HepG2 (cell line): ENCODE data around the gene IQCE. TPM values are rescaled to one million over a fixed set of nuclear protein-coding genes. Genes with fewer than 3 reads are reported as not detected.
A peak's percentile ranks its signal among the peaks of the same experiment; 100 is the strongest.

Experiments used
- ERF ChIP-seq: IDR thresholded peaks from 2 replicates; pipeline ENCODE4 v1.6.1; 2018; ENCODE audit warnings: missing biosample characterization, missing genetic modification reagents
- ISX ChIP-seq: sonication (generic); formaldehyde crosslinking; conservative IDR thresholded peaks from 2 replicates; pipeline ENCODE4 v1.5.0; 2020; ENCODE audit warnings: missing genetic modification reagents
- JUND ChIP-seq: sonication (generic); formaldehyde crosslinking; IDR thresholded peaks from 2 replicates; pipeline ENCODE4 v1.8.0; 2022; ENCODE audit warnings: mild to moderate bottlenecking, missing genetic modification reagents
- KMT2B ChIP-seq: IDR thresholded peaks from 2 replicates; pipeline ENCODE4 v1.6.1; 2016; ENCODE audit warnings: missing genetic modification reagents, missing compliant biosample characterization
- SRY ChIP-seq: sonication (generic); formaldehyde crosslinking; IDR thresholded peaks from 2 replicates; pipeline ENCODE4 v1.8.0; 2022; ENCODE audit warnings: mild to moderate bottlenecking, missing genetic modification reagents
- TBP ChIP-seq: sonication (generic); formaldehyde crosslinking; IDR thresholded peaks from 2 replicates; pipeline ENCODE4 v1.5.0; 2020; ENCODE audit warnings: missing genetic modification reagents
- ZBTB7A ChIP-seq: sonication (generic); formaldehyde crosslinking; IDR thresholded peaks from 2 replicates; pipeline ENCODE4 v1.8.0; 2022; ENCODE audit warnings: mild to moderate bottlenecking, missing genetic modification reagents
- ZBTB8A ChIP-seq: sonication (generic); formaldehyde crosslinking; IDR thresholded peaks from 2 replicates; pipeline ENCODE4 v1.4.0; 2020; ENCODE audit warnings: mild to moderate bottlenecking, low read depth, missing genetic modification reagents, borderline replicate concordance
- ZNF17 ChIP-seq: sonication (generic); formaldehyde crosslinking; IDR thresholded peaks from 2 replicates; pipeline ENCODE4 v1.5.0; 2020; ENCODE audit warnings: mild to moderate bottlenecking, missing genetic modification reagents
- ZNF256 ChIP-seq: sonication (generic); formaldehyde crosslinking; conservative IDR thresholded peaks from 2 replicates; pipeline ENCODE4 v1.4.0; 2020; ENCODE audit warnings: missing genetic modification reagents
- ZNF510 ChIP-seq: sonication (generic); formaldehyde crosslinking; IDR thresholded peaks from 2 replicates; pipeline ENCODE4 v1.4.0; 2020; ENCODE audit warnings: low read depth, mild to moderate bottlenecking, missing genetic modification reagents
- ZNF773 ChIP-seq: sonication (generic); formaldehyde crosslinking; IDR thresholded peaks from 2 replicates; pipeline ENCODE4 v1.4.0; 2020; ENCODE audit warnings: missing genetic modification reagents, borderline replicate concordance
- ZNF788 ChIP-seq: sonication (generic); formaldehyde crosslinking; IDR thresholded peaks from 2 replicates; pipeline ENCODE4 v1.5.0; 2020; ENCODE audit warnings: mild to moderate bottlenecking, missing genetic modification reagents, borderline replicate concordance
- ZSCAN20 ChIP-seq: sonication (generic); formaldehyde crosslinking; IDR thresholded peaks from 2 replicates; pipeline ENCODE4 v1.4.0; 2020; ENCODE audit warnings: missing genetic modification reagents, mild to moderate bottlenecking, borderline replicate concordance
- polyA plus RNA-seq, 8 experiments: library from polyadenylated mRNA; depleted of rRNA in 3 of 8; stranded (reverse) in 7 of 8; unstranded in 1 of 8; fragments of >200 nt; fragmentation: Illumina TruSeq in 4 of 8; extraction: Trizol in 4 of 8; gene quantifications; 2 replicates each; pipeline versions ENCODE4 v1.2.1 to v1.2.3, GENCODE V29; 2011 to 2016; ENCODE audit warnings: low read depth in 4 of 8, missing spikeins in 1 of 8, mixed read lengths in 1 of 8; ENCODE audit not compliant: insufficient read depth in 1 of 8
- total RNA-seq, 5 experiments: library from RNA; depleted of rRNA; stranded (reverse); fragments of >200 nt; fragmentation: Illumina TruSeq; extraction: Trizol; gene quantifications; 2 replicates each; pipeline ENCODE4 v1.2.3, GENCODE V29; 2016; ENCODE audit warnings: low read depth in 1 of 5
- TF ChIP-seq, protein P1 (sequence below): sonication (generic); formaldehyde crosslinking; conservative IDR thresholded peaks from 2 replicates; pipeline ENCODE4 v1.4.0; 2020; ENCODE audit warnings: mild to moderate bottlenecking, missing genetic modification reagents, moderate library complexity
- TF ChIP-seq, protein P2 (sequence below): sonication (generic); formaldehyde crosslinking; conservative IDR thresholded peaks from 2 replicates; pipeline ENCODE4 v1.8.0; 2022; ENCODE audit warnings: mild to moderate bottlenecking, moderate library complexity, missing genetic modification reagents
- TF ChIP-seq, protein P3 (sequence below): sonication (generic); formaldehyde crosslinking; IDR thresholded peaks from 2 replicates; pipeline ENCODE4 v1.4.0; 2020; ENCODE audit warnings: mild to moderate bottlenecking, missing genetic modification reagents
- TF ChIP-seq, protein P4 (sequence below): IDR thresholded peaks from 2 replicates; pipeline ENCODE4 v1.6.1; 2016; ENCODE audit warnings: missing compliant biosample characterization, missing genetic modification reagents, borderline replicate concordance
- TF ChIP-seq, protein P5 (sequence below): sonication (generic); formaldehyde crosslinking; IDR thresholded peaks from 2 replicates; pipeline ENCODE4 v1.4.0; 2020; ENCODE audit warnings: mild to moderate bottlenecking, missing genetic modification reagents

Gene IQCE
- total and polyA plus RNA-seq, 2 of the 13 experiments (the other 11 are each of a cell fraction or from before 2014, with no cell fraction given) = 1.5 to 2.5 TPM

DNA sequence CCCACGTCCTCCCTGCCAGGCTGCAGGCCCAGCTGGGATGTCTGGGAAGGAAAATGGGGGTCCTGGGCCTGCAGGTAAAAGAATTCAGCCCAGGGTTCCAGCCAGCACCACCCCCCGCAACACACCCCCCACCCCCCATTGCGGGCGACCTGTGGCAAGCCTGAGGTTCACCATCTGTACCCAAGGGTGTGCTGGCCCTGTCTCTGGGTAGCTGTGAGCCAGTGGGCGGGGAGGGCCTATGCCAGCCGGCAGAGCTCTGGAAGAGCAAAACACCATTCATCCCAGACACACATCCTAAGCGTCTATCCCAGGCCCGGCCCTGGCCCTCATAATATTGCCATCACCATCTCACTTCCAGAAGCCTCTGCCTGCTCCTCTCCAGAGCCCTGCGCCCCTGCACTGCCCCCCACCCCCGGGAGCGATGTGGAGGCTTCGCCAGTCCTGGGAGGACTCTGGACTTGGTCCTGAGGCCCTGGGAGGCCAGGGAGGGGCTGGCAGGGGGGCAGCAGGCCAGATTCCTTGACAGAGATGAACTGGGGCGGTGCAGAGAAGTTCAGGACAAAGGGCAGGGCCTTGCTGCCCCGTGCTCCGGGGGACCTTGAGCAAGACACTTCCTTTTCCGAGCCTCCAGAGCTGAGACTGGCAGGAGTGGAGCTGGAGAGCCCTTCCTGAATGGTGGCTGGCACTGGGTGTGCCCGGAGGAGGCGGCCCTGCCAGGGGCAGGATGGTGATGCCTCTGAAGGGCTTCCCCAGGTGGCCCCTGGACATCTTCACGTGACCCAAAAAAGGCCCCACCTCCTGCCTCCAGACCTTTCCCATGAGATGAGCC, 64.3 kb downstream of the IQCE start (continued):
- TF ChIP-seq, protein P1, sequence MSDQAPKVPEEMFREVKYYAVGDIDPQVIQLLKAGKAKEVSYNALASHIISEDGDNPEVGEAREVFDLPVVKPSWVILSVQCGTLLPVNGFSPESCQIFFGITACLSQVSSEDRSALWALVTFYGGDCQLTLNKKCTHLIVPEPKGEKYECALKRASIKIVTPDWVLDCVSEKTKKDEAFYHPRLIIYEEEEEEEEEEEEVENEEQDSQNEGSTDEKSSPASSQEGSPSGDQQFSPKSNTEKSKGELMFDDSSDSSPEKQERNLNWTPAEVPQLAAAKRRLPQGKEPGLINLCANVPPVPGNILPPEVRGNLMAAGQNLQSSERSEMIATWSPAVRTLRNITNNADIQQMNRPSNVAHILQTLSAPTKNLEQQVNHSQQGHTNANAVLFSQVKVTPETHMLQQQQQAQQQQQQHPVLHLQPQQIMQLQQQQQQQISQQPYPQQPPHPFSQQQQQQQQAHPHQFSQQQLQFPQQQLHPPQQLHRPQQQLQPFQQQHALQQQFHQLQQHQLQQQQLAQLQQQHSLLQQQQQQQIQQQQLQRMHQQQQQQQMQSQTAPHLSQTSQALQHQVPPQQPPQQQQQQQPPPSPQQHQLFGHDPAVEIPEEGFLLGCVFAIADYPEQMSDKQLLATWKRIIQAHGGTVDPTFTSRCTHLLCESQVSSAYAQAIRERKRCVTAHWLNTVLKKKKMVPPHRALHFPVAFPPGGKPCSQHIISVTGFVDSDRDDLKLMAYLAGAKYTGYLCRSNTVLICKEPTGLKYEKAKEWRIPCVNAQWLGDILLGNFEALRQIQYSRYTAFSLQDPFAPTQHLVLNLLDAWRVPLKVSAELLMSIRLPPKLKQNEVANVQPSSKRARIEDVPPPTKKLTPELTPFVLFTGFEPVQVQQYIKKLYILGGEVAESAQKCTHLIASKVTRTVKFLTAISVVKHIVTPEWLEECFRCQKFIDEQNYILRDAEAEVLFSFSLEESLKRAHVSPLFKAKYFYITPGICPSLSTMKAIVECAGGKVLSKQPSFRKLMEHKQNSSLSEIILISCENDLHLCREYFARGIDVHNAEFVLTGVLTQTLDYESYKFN (CRISPR knock-in tag) = peak; percentile 99
- TF ChIP-seq JUND (CRISPR knock-in tag) = no peak
- TF ChIP-seq ZNF17 (CRISPR knock-in tag) = no peak
- TF ChIP-seq ZNF773 (CRISPR knock-in tag) = no peak
- no peak for TF ChIP-seq ISX
- no peak for TF ChIP-seq ZSCAN20
- peak; percentile 84 for TF ChIP-seq ZBTB7A
- TF ChIP-seq TBP = no peak
- TF ChIP-seq, protein P2, sequence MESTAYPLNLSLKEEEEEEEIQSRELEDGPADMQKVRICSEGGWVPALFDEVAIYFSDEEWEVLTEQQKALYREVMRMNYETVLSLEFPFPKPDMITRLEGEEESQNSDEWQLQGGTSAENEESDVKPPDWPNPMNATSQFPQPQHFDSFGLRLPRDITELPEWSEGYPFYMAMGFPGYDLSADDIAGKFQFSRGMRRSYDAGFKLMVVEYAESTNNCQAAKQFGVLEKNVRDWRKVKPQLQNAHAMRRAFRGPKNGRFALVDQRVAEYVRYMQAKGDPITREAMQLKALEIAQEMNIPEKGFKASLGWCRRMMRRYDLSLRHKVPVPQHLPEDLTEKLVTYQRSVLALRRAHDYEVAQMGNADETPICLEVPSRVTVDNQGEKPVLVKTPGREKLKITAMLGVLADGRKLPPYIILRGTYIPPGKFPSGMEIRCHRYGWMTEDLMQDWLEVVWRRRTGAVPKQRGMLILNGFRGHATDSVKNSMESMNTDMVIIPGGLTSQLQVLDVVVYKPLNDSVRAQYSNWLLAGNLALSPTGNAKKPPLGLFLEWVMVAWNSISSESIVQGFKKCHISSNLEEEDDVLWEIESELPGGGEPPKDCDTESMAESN (CRISPR knock-in tag) = 0 out of 2 replicates have a peak, but pooled peaks have one; percentile 17
- TF ChIP-seq ZNF510 (CRISPR knock-in tag) = no peak
- no peak for TF ChIP-seq SRY
- TF ChIP-seq, protein P3, sequence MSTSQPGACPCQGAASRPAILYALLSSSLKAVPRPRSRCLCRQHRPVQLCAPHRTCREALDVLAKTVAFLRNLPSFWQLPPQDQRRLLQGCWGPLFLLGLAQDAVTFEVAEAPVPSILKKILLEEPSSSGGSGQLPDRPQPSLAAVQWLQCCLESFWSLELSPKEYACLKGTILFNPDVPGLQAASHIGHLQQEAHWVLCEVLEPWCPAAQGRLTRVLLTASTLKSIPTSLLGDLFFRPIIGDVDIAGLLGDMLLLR = peak; percentile 69; the same call in 1 of the 2 replicates
- no peak for TF ChIP-seq ZNF256 (CRISPR knock-in tag)
- TF ChIP-seq, protein P4, sequence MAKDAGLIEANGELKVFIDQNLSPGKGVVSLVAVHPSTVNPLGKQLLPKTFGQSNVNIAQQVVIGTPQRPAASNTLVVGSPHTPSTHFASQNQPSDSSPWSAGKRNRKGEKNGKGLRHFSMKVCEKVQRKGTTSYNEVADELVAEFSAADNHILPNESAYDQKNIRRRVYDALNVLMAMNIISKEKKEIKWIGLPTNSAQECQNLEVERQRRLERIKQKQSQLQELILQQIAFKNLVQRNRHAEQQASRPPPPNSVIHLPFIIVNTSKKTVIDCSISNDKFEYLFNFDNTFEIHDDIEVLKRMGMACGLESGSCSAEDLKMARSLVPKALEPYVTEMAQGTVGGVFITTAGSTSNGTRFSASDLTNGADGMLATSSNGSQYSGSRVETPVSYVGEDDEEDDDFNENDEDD = no peak
- no peak for TF ChIP-seq ZBTB8A
- TF ChIP-seq, protein P5, sequence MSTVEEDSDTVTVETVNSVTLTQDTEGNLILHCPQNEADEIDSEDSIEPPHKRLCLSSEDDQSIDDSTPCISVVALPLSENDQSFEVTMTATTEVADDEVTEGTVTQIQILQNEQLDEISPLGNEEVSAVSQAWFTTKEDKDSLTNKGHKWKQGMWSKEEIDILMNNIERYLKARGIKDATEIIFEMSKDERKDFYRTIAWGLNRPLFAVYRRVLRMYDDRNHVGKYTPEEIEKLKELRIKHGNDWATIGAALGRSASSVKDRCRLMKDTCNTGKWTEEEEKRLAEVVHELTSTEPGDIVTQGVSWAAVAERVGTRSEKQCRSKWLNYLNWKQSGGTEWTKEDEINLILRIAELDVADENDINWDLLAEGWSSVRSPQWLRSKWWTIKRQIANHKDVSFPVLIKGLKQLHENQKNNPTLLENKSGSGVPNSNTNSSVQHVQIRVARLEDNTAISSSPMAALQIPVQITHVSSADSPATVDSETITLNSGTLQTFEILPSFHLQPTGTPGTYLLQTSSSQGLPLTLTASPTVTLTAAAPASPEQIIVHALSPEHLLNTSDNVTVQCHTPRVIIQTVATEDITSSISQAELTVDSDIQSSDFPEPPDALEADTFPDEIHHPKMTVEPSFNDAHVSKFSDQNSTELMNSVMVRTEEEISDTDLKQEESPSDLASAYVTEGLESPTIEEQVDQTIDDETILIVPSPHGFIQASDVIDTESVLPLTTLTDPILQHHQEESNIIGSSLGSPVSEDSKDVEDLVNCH (CRISPR knock-in tag) = no peak
- peak; percentile 81; the same call in 1 of the 2 replicates for TF ChIP-seq ZNF788 (CRISPR knock-in tag)
- TF ChIP-seq KMT2B (CRISPR knock-in tag) = peak; percentile 38; the same call in 1 of the 2 replicates
- peak; percentile 74 for TF ChIP-seq ERF (CRISPR knock-in tag)
